Stimulated activated CD8-positive, alpha-beta memory T cell treated with anti-CD3 and anti-CD28 coated beads, Interleukin-15, amount 100 ng/mL, for 1 hour (primary cell): ENCODE results near the gene ZDHHC1.
"Not testable (repeated sequence)": the region's sequence is repeated elsewhere in the genome, so short reads cannot be mapped to it uniquely, and the experiment has no call there.

Experiments
- DNase-seq: peaks from one replicate; pipeline ENCODE4 v3.0.0-alpha.2; 2020; ENCODE audit warnings: low read depth

Gene ZDHHC1

GRCh38 chr16:67394155-67395104 is 21.8 kb downstream of the ZDHHC1 start:
- no peak for DNase-seq

GRCh38 chr16:67393788-67394154 is 22.5 kb downstream of the ZDHHC1 start:
- DNase-seq: no peak

- DNase-seq: no peak
These were observed 23.0 kb downstream of the ZDHHC1 start, which contains the start of gene TPPP3 for GRCh38 chr16:67393111-67393787. TPPP3 (minus strand) TSS chr16:67393498; CDS start chr16:67391111, 2,387 bp downstream.

DNA sequence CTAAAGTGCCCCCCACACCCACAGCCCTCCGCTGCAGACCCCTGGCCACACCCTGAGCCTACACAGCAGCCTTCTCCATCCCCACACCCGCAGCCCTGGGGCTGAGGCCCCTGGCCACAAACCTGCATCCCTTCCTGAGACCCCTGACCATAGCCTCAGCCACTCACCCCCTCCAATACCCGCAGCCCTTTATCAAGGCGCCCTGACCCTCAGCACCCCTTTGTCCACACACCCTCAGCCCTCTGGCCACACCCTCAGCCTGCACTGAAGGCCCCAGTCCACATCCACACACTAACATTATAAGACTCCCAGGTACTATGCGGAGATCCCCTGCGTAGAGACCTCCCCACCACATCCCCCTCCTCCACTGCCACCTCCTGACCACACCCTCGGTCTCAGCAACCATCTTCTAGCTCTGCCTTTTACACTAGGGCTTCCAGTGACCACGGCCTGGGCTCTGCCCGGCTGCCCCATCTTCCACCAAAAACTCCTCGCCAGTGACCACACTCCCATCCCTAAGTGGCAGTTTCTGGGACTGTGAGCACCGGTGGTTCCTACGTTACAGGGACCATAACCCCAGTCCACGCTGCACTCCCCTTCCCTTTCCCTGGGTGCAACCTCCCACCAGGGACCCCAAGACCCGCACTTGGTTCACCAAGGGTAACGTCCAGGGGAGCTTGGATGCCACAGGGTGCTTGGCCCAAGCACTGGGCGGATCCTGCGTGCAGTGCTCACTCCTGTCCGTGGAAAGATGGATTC is 23.8 kb downstream of the ZDHHC1 start:
- DNase-seq: no peak

DNA sequence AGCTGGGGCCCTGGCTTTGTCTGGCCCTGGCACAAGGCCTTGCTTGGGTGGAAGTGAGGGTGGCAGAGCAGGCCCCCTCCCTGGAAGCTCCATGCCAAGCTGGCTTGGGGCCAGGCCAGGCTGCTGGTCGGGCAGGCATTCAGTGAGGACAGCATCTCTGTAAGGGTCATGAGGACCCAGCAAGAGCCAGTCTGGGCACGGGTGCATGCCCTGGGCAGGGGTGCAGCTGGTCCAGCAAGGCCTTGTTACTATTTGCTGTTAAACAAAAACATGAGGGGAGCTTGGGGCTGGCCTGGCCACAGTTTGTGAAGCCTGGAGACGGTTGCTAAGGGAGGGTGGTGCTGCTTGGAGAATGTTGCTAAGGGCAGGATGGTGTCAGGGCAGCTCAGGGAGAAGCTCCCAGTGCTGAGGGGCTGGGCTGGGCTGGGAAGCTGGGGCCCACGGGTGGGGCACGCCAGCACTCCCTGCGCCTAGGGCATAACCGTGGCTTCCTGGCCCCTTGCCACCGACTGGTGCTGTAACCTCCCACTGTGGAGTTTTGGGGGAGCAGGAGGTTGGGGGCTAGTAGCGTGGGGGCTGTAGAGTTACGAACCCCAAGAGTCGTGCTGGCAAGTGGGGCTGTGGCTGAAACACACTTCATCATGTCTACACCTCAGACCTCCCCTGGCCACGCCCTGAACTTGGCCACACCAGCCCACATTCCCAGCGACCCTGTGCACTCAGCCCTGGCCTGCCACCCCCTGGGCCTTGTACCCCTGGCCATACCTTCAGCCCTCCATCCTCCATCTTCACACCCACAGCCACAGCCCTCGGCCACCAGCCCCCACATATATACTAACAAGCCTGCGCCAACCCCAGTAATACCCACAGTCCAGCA is 24.6 kb downstream of the ZDHHC1 start:
- DNase-seq: no peak

DNA sequence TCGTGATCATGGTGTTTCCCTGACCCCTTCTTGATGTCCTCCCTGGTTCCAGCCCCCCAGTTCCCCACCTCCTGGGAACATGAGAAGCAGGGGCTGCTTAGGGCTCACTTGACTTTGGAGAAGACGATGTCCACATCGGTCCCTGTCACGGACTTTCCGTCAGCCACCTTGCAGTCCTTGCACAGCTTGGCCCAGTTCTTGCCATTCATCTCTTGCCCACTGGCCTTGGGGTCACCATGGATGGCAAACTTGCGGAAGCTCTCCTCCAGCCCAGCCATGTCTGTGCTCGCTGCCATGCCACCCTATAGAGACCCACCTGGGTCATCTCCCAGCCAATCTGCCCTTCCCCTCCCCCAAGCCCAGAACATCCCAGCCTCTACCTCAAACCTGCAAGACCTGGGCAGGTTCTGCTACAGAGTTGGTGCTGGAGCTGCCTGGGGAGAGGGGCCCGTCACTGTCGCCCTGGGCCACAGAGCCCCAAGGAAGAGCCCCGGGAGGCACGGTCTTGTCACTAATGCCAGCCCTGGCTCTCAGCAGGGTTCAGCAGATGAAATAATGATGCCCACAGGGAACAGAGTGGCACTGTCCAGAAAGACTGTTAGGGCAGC is 25.4 kb downstream of the ZDHHC1 start:
- DNase-seq: no peak

- DNase-seq: no peak
These were observed 26.1 kb downstream of the ZDHHC1 start for GRCh38 chr16:67389911-67390815.

DNA sequence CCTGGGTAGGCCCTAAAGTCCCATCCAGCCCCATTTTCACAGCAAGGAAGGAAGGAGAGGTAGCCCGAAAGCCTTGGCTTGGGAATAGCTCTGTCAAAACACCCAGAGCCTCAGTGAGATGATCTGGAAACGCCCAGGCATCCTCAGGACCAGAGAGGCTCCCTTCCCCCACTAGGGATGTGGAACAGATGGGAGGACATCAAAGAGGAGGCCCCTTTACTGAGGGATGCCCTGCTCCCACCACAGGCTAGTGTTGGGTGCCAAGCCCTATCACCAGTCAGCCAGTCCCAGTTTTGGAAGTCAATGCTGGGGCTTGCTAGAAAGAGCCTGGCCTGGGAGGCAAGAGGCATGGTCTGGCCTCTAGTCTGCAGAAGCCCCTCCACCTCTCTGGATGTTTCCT is 27.7 kb downstream of the ZDHHC1 start:
- DNase-seq: no peak

DNA sequence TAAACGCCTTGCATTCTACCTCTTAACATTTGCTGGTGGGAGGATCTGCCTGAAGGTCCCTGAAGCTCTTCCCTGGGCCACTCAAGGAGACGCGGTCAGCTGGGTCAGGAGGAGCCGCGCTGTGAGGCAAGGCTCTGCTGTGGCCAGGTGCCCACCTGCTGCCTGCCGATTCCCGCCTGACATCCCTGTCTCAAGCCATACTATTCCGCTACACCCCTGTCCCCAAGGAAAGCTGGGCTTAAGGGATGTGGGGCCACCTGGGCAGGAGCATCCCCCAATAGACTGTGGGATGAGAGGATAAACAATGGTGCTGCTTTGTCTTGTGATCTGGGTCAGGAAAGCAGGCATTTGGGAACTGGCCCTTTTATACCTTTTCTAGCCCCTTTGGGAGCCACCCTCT is 28.1 kb downstream of the ZDHHC1 start:
- DNase-seq: no peak

- no peak for DNase-seq
These were observed 28.7 kb downstream of the ZDHHC1 start for GRCh38 chr16:67387479-67388079.

- DNase-seq: no peak
These were observed 29.3 kb downstream of the ZDHHC1 start for GRCh38 chr16:67386861-67387455.

DNA sequence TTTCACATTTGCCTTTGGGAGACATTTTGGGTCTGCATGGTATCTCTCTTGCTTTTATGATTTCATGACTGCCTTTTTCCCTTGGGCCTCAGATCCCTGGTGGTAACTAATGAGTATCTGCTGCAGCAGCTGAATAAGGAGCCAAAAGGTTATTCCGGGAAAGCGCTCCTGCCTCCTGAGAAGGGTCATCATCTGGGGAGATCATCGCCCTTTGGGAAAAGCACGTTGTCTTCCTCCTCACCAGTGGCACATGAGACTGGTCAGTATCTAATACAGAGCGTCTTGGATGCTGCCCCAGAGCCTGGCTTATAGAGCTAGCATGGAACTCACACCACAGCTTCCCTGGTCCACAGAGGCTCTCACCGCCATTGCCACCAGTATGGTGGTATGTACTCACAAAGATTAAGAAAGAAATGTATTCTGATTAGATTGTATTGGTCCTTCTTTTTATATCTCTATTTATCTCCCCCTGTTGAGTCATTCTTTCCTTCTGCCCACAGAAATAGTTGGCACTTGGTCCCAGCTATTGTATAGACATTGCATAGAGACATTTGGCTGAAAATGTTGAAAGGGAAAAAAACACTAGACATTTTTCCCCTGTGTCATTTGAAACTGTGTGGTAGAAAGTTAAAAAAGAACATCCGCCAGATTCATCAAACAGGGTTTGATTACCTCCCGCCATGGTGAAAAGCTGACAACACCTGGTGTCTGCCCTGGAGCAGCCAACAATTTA is 31.3 kb downstream of the ZDHHC1 start:
- DNase-seq: no peak

- DNase-seq: no peak
These were observed 33.0 kb downstream of the ZDHHC1 start for GRCh38 chr16:67383284-67383683.

- no peak for DNase-seq
These were observed 37.6 kb downstream of the ZDHHC1 start for GRCh38 chr16:67378642-67379041.

- DNase-seq: not testable (repeated sequence)
These were observed 40.3 kb downstream of the ZDHHC1 start for GRCh38 chr16:67376012-67376411.

- no peak for DNase-seq
These were observed 43.6 kb downstream of the ZDHHC1 start for GRCh38 chr16:67372664-67373063.

DNA sequence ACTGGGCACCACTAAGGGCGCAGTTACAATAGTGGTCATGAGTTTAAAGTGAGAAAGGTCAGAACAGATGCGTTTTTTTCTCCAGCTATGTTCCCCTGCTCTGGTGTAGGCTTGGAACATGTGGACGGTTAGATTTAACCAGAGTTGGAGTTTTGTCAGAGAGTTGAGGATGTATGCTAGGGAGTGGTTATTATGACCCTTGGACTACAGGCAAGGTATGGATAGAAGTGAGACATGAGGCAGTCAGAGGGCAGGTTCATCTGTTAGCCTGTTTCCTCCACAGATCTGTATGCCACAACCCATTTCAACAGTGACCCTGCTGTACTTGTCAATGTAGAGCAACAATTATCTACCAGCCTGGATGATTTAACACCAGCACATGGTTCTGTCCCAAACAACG is 45.6 kb downstream of the ZDHHC1 start:
- no peak for DNase-seq

DNA sequence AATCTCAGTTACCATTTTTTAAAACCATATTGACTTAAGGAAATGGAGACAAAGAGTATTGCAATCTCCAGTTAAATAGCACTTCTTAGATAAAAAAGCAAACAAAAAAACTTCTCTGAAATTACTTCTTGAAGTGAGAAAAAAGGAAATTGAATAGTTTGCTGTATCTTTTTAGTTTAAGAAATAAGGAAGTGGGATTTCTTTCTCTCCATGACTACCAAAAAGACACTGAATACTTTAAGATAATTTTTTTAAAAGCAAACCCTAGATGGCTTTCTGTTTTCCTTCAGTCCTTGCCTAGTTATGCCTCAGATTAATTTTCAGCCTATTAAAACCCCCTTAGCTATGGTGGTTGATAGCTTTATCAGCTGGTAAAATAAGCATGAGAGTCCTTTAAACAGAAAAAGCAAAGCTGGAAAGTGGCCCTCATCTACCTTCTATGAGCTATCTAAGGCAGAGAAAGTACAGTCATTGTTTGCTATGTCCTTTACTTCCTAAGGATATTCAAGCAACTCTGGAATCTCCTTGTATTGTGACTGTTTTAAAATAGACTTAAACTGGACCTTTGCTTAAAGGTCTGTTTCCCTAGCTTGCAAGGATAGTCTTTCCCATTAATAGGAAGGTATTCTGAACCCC is 51.6 kb downstream of the ZDHHC1 start:
- no peak for DNase-seq
